ENCODE results near the gene A1CF. TPM values are rescaled to one million over a fixed set of nuclear protein-coding genes. Genes with fewer than 3 reads are reported as not detected.
"Not testable (repeated sequence)": the region's sequence is repeated elsewhere in the genome, so short reads cannot be mapped to it uniquely, and the experiment has no call there.

Gene A1CF
- not detected for total RNA-seq
- long read RNA-seq, partial matches to known transcripts, result 0 of 1 reads
- long read RNA-seq, other reads (novel, unspliced or antisense), result 1 of 1 reads

- no peak for DNase-seq (ENCODE audit: low spot score)
- intact Hi-C loops (cut with DNase I), result no loop called here
These were observed at the start of gene A1CF for GRCh38 chr10:50885097-50885859. Gene A1CF (minus strand): TSS chr10:50885627. CDS start chr10:50859940, 25,687 bp downstream.

- no peak for DNase-seq (ENCODE audit: low spot score)
- intact Hi-C loops (cut with DNase I), result no loop called here
These were observed 46.6 kb upstream of the A1CF start for GRCh38 chr10:50931948-50932431.

GRCh38 chr10:50929670-50930069 is 44.2 kb upstream of the A1CF start:
- no peak for DNase-seq (ENCODE audit: low spot score)
- intact Hi-C loops (cut with DNase I), result no loop called here

DNA sequence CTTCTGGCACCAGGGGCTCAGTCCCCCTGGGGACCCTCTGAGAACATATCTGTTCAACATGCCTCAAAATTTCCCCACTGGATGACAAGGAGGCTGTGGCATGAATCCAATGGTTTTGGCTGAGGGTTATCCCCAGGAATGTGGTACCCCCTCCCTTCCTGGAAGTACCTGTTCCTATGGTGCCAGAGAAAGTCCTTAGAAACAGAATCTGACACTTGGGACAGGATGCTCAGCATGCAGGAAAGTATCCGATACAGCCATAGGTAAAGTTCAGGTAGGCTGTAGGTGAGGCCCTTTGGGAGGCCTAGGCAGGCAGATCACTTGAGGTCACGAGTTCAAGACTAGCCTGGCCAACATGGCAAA is 42.7 kb upstream of the A1CF start:
- DNase-seq (ENCODE audit: low spot score), result no peak
- intact Hi-C loops (cut with DNase I), result no loop called here

GRCh38 chr10:50927522-50928189 is 42.2 kb upstream of the A1CF start:
- intact Hi-C loops (cut with DNase I), result no loop called here
- DNase-seq (ENCODE audit: low spot score), result no peak

GRCh38 chr10:50923471-50923870 is 38.0 kb upstream of the A1CF start:
- intact Hi-C loops (cut with DNase I); DNase-seq (ENCODE audit: low spot score): not testable (repeated sequence)

DNA sequence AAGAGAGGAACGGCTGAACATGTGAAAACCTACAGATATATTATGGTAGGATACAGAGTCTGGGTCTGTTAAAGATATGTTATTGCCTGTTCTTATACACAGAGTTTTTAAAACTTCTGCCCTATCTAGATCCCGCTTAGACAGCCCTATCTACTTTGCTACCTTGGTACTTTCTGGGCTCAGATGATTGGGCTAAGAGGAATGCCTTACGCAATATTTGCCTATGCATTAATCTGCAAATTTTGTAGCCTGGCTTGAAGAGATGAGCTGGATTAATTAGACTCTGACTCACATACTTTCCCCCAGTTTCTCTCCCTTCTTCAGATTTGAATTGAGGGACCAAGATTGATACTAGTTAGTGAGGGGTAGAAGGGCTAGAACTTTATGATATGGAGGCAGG is 33.6 kb upstream of the A1CF start:
- intact Hi-C loops (cut with DNase I), result no loop called here
- no peak for DNase-seq (ENCODE audit: low spot score)

GRCh38 chr10:50918529-50918928 is 33.1 kb upstream of the A1CF start:
- intact Hi-C loops (cut with DNase I), result no loop called here
- no peak for DNase-seq (ENCODE audit: low spot score)

DNA sequence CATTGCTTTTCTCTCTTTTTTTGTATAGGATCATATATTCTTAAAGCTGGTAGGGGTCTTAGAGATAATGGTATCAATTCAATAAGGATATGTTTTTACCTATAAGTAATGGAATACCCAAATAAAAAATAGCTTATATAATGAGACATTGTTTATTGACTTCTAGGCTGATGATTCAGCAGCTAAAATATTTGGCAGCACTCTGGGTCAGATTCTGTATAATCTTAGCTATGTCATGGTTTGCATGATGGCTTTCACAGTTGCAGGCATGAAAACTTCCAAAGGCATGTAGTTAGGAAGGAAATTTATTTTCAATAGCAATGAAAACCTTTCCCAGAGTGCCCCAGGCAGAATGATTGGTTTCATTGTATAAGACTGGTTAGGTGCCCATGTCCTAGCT is 32.1 kb upstream of the A1CF start:
- DNase-seq (ENCODE audit: low spot score), result no peak
- intact Hi-C loops (cut with DNase I), result no loop called here

GRCh38 chr10:50909334-50910014 is 24.0 kb upstream of the A1CF start:
- no peak for DNase-seq (ENCODE audit: low spot score)
- intact Hi-C loops (cut with DNase I), result no loop called here

DNA sequence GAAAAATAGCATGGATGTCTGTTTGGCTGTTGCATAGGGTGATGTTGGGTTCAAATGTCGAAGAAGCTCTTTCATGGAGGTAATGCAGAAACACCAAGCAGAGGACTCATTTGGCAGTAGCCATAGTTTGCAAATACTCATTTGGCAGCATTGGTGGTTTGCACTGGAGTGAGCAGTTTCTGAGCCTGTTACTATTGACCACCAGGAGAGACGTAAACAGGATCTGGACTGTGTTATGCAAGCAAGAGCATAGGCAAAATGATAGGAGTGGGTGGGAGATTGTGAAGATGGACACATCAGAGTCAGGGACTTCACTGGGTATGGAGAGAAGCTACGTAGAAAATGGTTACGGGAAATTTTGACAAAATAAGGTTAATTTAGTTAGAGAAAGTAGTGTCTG is 22.9 kb upstream of the A1CF start:
- intact Hi-C loops (cut with DNase I), result no loop called here
- DNase-seq (ENCODE audit: low spot score), result no peak

DNA sequence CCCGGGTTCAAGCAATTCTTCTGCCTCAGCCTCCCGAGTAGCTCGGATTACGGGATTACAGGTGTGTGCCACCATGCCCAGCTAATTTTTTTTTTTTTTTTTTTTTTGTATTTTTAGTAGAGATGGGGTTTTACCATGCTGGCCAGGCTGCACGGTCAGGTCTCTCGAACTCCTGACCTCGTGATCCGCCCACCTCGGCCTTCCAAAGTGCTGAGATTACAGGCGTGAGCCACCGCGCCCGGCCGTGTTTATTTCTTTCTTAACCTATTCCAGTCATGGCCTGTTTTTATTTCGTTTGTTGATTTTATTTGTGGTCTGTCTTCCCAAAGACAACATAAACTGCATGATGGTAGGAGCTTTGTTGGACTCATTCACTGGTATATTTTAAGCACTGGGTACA is 20.4 kb upstream of the A1CF start:
- DNase-seq (ENCODE audit: low spot score); intact Hi-C loops (cut with DNase I): not testable (repeated sequence)

DNA sequence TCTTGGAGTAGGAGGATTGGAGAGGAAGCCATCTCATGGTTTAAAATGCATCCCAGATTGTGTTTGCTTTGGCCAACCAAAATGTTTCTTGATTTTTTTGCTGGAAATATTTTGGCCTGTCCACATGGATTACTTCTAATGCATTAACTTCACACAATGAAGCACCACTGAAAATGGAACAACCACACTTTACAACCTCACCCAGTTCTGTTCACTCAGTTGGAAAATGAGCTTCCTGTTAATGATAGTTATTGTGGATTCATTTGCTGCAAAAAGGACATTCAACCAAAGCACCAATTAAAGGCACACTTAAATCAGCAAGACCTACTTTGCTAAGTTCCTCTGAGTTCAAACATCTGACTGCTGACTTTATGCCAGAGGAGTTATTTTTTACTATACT is 11.3 kb upstream of the A1CF start:
- intact Hi-C loops (cut with DNase I), result no loop called here
- DNase-seq (ENCODE audit: low spot score), result no peak

DNA sequence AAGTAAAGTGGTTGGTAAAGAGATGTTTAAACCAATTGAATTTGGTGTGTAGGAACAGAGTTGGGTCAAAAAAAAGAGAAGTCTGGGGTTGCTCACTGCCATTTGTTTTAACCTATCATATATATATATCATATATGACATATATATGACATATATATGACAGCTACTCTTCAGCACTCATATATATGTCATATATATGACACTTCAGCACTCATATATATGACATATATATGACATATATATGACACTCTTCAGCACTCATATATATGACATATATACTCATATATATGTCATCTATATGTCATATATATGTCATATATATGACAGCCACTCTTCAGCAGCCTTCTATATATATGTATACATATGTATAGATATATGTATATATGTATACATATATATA is 8.9 kb upstream of the A1CF start:
- no peak for DNase-seq (ENCODE audit: low spot score)
- intact Hi-C loops (cut with DNase I), result no loop called here

DNA sequence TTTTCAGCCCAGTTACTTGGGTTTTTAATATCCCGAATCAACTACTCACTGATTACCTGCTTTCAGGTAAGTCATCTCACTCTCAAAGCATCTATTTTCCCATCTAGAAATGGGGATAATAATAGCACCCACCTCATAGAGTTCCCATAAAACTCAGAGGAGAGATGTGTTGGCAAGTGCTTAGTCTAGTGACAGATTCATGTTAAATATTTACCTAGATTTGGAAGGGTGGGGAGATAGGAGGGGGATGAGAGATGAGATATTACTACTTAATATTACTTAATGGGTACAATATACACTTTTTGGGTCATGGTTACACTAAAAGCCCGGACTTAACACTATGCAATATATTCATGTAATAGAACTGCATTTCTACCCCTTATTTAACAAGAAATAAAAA is 7.0 kb upstream of the A1CF start:
- intact Hi-C loops (cut with DNase I), result no loop called here
- no peak for DNase-seq (ENCODE audit: low spot score)

DNA sequence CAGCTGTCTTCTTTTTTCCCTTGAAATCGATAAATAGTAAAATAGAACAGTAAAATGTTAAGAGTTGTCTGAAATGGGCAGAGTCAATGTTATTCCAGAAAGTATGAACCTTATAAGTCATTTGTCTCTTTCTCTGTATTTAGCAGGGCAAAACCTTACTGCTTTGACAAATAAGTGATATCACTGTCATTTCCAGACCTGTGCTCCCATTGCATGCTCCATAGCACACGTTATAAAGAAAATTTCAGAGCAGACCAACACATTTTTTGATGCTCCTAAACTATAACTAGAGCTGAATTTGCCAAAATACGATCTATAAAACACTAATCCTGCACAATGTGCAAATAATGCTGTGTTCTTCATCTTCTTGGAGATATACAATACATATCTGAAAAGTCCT is 1.1 kb downstream of the A1CF start:
- intact Hi-C loops (cut with DNase I), result no loop called here
- no peak for DNase-seq (ENCODE audit: low spot score)

GRCh38 chr10:50883629-50884028 is 1.8 kb downstream of the A1CF start:
- DNase-seq (ENCODE audit: low spot score), result no peak
- intact Hi-C loops (cut with DNase I), result no loop called here

GRCh38 chr10:50882540-50882983 is 2.9 kb downstream of the A1CF start:
- intact Hi-C loops (cut with DNase I), result no loop called here
- no peak for DNase-seq (ENCODE audit: low spot score)

- intact Hi-C loops (cut with DNase I); DNase-seq (ENCODE audit: low spot score): not testable (repeated sequence)
These were observed 4.4 kb downstream of the A1CF start for GRCh38 chr10:50881046-50881445.

GRCh38 chr10:50876429-50876828 is 9.0 kb downstream of the A1CF start:
- DNase-seq (ENCODE audit: low spot score), result no peak
- intact Hi-C loops (cut with DNase I), result no loop called here
